Fibroblast of the aortic adventitia (primary cell): ENCODE results near the gene MORF4L1. TPM values are rescaled to one million over a fixed set of nuclear protein-coding genes. Genes with fewer than 3 reads are reported as not detected.

Source experiments
- DNase-seq: peaks from one replicate; pipeline ENCODE4 v3.0.0-alpha.2; 2010; ENCODE audit warnings: low read depth
- H3K4me3 ChIP-seq: 2 replicates; pipeline ENCODE4 v1.5.1; 2011; ENCODE audit warnings: low read depth, mild to moderate bottlenecking, control low read depth, low read length, moderate library complexity
- total RNA-seq: library from RNA; depleted of rRNA; stranded (reverse); fragments of >200 nt; gene quantifications from 2 replicates; pipeline ENCODE4 v1.2.3, GENCODE V29; 2012; ENCODE audit warnings: low replicate concordance
- TF ChIP-seq, protein P1 (sequence below): IDR thresholded peaks from 2 replicates; pipeline ENCODE4 v1.5.1; 2011; ENCODE audit warnings: mild to moderate bottlenecking, low read length, control low read depth, inconsistent platforms; ENCODE audit not compliant: insufficient read depth

Gene MORF4L1
- total RNA-seq, 1 donor = 447 TPM

DNA sequence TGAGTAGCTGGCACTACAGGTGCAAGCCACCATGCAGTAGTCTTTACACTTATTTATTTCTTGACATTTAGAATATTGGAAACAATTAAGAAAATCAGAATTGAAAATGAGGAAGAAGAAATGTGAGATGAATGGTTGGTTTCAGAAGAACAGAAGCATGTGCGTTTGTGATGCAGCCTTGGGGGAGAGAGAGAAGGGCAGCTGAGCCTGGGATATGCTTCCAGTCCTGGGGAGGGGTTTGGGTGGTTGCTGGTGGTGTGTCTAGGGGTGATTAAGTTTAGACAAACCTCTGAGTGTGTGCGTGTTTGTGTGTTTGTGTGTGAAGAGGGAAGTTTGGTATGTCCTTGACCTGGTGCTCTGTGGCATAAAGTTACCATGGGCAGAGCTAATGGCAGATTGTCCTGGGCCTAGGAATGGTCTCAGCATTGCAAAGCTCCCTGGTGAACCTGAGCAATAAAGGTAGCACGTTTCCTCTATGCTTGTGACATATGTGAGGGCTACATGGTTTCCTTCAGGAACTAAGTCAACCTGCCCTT is 36.5 kb downstream of the MORF4L1 start:
- TF ChIP-seq, protein P1, sequence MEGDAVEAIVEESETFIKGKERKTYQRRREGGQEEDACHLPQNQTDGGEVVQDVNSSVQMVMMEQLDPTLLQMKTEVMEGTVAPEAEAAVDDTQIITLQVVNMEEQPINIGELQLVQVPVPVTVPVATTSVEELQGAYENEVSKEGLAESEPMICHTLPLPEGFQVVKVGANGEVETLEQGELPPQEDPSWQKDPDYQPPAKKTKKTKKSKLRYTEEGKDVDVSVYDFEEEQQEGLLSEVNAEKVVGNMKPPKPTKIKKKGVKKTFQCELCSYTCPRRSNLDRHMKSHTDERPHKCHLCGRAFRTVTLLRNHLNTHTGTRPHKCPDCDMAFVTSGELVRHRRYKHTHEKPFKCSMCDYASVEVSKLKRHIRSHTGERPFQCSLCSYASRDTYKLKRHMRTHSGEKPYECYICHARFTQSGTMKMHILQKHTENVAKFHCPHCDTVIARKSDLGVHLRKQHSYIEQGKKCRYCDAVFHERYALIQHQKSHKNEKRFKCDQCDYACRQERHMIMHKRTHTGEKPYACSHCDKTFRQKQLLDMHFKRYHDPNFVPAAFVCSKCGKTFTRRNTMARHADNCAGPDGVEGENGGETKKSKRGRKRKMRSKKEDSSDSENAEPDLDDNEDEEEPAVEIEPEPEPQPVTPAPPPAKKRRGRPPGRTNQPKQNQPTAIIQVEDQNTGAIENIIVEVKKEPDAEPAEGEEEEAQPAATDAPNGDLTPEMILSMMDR = no peak
- no peak for DNase-seq
- H3K4me3 ChIP-seq = no peak overlapping the region

DNA sequence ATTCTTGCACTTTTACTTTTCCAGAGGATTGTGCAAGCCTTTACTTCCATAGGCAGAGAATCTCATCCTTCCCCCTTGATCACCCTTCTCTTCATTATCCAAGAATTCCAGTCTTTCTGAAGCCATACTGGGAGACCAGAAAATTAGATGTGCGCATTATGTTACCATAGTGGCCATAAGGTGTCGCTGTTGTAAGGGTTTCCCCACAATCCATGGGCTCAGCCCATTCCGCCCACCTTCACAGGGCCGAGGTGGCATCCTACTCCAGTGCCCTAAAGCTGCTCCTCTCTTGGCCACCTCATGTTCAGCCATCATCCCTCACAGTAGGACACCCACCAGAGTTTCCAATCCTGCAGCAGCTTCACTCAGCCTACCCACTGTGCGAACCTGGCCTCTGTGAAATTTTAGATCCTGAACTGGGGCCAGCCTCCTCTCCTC is 37.1 kb downstream of the MORF4L1 start:
- no peak overlapping the region for H3K4me3 ChIP-seq
- DNase-seq = peak; percentile 57
- TF ChIP-seq, protein P1 = peak; percentile 71

DNA sequence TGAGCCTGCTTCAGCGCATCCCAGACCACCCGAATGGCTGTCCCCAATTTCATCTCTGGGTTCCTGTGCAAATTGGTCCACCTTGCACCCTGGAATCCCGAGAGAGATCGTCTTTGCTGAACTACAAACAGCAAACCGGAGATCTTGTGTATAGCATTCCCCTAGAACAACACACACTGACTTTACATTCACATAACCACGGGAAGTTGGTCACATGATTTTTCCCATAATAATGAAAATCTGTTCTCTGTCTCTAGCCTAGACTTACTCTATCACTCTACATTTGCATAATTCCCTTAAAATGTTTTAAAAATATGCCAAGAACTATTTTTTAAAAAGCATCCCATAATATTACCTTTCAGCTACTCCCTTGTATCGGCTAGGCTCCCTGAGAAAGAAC is 37.6 kb downstream of the MORF4L1 start:
- DNase-seq = no peak
- TF ChIP-seq, protein P1 = no peak
- H3K4me3 ChIP-seq = no peak overlapping the region

DNA sequence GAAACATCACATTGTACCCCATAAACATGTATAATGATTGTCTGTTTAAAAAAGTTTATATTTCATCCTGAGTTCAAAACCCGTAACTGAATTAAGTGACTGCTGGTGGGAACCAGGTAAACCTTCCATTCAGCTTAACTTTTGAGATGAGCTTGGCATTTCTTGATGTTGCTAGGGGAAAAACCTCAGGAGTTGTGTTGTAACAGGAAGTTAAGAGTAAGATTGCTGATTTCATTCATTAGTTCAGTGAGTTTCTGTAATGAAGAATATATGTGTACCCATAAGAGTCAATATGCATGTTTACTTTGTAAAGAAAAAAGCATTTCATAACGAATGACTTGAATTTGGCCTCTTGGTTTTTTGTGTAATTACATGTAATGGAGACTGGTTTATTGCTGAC is 39.6 kb downstream of the MORF4L1 start:
- TF ChIP-seq, protein P1 = no peak
- H3K4me3 ChIP-seq = no peak overlapping the region
- DNase-seq = no peak

DNA sequence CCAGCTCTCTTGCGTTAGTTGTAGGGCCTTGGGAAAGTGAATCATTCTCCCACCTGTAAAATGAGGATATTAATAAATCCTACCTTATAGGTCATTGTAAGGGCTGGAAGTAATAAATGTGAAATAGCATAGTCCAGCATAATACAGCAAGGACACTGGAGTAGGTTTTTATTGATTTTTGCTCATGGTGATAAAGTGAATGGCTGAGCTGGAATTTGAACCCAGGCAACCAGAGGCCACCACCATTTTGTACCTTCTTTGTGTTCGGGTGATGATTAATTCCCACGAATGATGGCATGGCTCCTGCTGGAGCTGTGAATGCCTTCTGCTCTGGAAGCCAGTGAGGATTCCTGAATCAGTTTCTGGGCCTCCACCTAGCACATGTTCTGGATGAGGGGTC is 40.3 kb downstream of the MORF4L1 start:
- TF ChIP-seq, protein P1 = no peak
- no peak overlapping the region for H3K4me3 ChIP-seq
- DNase-seq = no peak

DNA sequence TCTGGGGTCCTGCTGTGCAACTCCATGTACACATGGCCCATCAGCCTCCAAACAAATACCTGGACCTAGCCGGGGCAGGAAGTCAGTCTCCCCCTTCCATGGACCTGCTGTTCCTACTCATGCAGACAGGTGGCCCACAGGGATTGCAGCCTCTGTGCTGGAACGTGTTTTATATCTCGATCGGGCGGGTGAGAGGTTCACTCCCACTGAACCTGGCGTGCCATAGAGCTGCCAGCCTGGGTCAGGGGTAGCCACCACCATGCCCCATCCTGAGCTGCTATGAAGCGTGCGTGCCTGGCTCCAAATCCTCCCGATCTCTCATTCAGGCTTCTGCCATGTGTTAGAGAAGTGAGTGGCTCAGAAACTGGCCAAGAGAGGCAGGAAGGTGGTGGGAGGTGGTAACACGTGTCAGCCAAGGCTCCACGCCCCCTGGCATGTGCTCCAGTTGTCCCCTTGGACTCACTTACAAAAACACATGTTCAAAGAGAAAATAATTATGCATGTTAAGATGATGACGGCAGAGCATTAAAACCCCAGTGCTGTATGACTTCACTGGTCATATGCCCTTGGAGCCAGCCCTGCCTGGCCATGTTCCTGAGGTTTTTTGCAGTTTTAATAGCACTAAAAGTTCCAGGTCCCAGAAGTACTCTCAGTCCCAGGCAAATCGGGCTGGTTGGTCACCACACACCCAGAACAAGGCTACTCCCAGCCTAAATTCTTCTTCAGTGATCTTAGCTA is 41.5 kb downstream of the MORF4L1 start:
- TF ChIP-seq, protein P1 = peak; percentile 69
- H3K4me3 ChIP-seq = no peak overlapping the region
- DNase-seq = peak; percentile 71
